ENCODE measurements around the gene TSEN2. TPM values are rescaled to one million over a fixed set of nuclear protein-coding genes. Genes with fewer than 3 reads are reported as not detected.

The TSEN2 gene
- total RNA-seq, 1 experiment from 2014 or later, result 35.5 TPM

DNA sequence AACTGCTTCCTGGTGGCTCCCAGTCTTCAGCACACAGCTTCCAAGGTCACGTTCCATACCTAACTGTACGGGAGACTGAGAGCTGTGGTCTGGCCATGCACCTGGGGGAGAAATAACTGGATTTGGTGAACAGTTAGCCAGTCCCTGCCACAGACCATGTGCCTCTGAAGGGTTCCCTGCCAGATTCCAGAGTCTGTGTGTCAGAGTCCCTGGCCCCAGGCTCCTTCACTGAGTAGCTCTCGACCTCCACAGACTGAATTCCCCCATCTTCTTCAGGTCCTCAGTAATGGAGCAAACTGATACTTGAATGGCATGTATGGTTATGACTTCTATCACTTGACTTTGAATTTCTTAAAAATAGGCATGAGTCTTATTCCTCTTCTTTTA, 43.5 kb downstream of the TSEN2 start (continued):
- TF ChIP-seq, protein P1, sequence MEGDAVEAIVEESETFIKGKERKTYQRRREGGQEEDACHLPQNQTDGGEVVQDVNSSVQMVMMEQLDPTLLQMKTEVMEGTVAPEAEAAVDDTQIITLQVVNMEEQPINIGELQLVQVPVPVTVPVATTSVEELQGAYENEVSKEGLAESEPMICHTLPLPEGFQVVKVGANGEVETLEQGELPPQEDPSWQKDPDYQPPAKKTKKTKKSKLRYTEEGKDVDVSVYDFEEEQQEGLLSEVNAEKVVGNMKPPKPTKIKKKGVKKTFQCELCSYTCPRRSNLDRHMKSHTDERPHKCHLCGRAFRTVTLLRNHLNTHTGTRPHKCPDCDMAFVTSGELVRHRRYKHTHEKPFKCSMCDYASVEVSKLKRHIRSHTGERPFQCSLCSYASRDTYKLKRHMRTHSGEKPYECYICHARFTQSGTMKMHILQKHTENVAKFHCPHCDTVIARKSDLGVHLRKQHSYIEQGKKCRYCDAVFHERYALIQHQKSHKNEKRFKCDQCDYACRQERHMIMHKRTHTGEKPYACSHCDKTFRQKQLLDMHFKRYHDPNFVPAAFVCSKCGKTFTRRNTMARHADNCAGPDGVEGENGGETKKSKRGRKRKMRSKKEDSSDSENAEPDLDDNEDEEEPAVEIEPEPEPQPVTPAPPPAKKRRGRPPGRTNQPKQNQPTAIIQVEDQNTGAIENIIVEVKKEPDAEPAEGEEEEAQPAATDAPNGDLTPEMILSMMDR (IDR thresholded peaks at IDR 0.05 in 2 of 3, conservative IDR thresholded peaks at IDR 0.05 in 1 of 3; ENCODE audit: borderline replicate concordance in 1 of 3, insufficient read depth in 1 of 3, low read depth in 2 of 3, low read length in 2 of 3), result no peak
- TF ChIP-seq SP1 (IDR thresholded peaks at IDR 0.05; ENCODE audit: low read depth), result no peak
- TF ChIP-seq, protein P2, sequence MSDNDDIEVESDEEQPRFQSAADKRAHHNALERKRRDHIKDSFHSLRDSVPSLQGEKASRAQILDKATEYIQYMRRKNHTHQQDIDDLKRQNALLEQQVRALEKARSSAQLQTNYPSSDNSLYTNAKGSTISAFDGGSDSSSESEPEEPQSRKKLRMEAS (IDR thresholded peaks at IDR 0.05), result no peak
- TF ChIP-seq POLR2A (IDR thresholded peaks at IDR 0.05; ENCODE audit: borderline replicate concordance, extremely low read depth, insufficient read depth, insufficient read length), result no peak

DNA sequence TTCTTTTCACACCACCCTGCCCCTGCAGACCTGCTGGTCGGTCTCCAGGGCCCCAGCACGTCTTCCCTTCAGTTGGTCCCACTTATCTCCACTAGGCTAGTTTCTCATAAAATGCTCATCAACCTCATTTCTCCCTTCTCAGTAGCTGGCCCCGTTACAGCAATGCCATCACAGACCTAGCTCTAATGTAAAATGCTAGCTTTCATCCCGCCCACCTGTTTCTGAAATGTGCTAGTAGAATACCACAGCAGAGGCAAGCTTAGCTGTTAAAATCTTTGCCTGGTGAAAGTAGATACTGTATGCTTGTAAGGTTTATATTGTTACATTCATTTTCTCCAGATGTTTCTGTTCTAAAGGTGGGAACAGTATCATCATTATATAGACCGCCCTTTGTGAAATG, 47.9 kb downstream of the TSEN2 start:
- H3K36me3 ChIP-seq (ENCODE audit: control insufficient read depth in 1 of 2, insufficient read depth in 2 of 2, low read length in 2 of 2), result peaks cover 17 to 23% of the 10 kb centered on the region in 2 experiments; a peak in 3 of 4 replicates

More for the DNA sequence above, 47.9 kb downstream of the TSEN2 start:
- TF ChIP-seq, protein P3, sequence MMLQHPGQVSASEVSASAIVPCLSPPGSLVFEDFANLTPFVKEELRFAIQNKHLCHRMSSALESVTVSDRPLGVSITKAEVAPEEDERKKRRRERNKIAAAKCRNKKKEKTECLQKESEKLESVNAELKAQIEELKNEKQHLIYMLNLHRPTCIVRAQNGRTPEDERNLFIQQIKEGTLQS (IDR thresholded peaks at IDR 0.05), result no peak
- TF ChIP-seq, protein P4, sequence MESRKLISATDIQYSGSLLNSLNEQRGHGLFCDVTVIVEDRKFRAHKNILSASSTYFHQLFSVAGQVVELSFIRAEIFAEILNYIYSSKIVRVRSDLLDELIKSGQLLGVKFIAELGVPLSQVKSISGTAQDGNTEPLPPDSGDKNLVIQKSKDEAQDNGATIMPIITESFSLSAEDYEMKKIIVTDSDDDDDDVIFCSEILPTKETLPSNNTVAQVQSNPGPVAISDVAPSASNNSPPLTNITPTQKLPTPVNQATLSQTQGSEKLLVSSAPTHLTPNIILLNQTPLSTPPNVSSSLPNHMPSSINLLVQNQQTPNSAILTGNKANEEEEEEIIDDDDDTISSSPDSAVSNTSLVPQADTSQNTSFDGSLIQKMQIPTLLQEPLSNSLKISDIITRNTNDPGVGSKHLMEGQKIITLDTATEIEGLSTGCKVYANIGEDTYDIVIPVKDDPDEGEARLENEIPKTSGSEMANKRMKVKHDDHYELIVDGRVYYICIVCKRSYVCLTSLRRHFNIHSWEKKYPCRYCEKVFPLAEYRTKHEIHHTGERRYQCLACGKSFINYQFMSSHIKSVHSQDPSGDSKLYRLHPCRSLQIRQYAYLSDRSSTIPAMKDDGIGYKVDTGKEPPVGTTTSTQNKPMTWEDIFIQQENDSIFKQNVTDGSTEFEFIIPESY (IDR thresholded peaks at IDR 0.05; ENCODE audit: extremely low read depth, insufficient replicate concordance, low read length), result no peak
- TF ChIP-seq EZH2 (IDR thresholded peaks at IDR 0.05), result no peak
- no peak for TF ChIP-seq POLR2A (IDR thresholded peaks at IDR 0.05; ENCODE audit: borderline replicate concordance, extremely low read depth, insufficient read depth, insufficient read length)
- no peak for TF ChIP-seq CEBPB (IDR thresholded peaks at IDR 0.05; ENCODE audit: low read depth)
- no peak for TF ChIP-seq CBX3 (IDR thresholded peaks at IDR 0.05; ENCODE audit: low read depth)
- TF ChIP-seq, protein P2 (IDR thresholded peaks at IDR 0.05), result no peak
- Histone ChIP-seq H3K9me2 (ENCODE audit: insufficient read depth) (no peaks in the 10 kb centered on the region), H3K27ac (ENCODE audit: low read depth, low read length) (no peak overlapping the region), H3K4me2 (ENCODE audit: low read length) (no peak overlapping the region), H3K9ac (ENCODE audit: low read length) (no peak overlapping the region), H3K9me3 (ENCODE audit: control insufficient read depth in 1 of 2, insufficient read depth in 1 of 2, low read depth in 1 of 2, low read length in 2 of 2) (no peaks in the 10 kb centered on the region), H4K20me1 (ENCODE audit: insufficient read depth) (no peaks in the 10 kb centered on the region), H3K27me3 (ENCODE audit: insufficient read depth, low read length) (no peaks in the 10 kb centered on the region), H2AFZ (ENCODE audit: low read depth, low read length, poor library complexity, severe bottlenecking) (no peak overlapping the region), H3K4me3 (replicated peaks in 1 of 2; ENCODE audit: low read depth in 1 of 2, low read length in 2 of 2) (no peak overlapping the region), H3K4me1 (ENCODE audit: control insufficient read depth in 1 of 2, insufficient read depth in 2 of 2, low read length in 2 of 2) (no peaks in the 10 kb centered on the region), H3K79me2 (ENCODE audit: insufficient read depth, low read length) (no peaks in the 10 kb centered on the region; the same call in 1 of the 2 replicates)
- intact Hi-C loops (cut with micrococcal nuclease), result no loop called here
- ChIA-PET CTCF (no interaction called here), RAD21 (ENCODE audit: low non-redundant PET in 1 of 2, low total read pairs in 2 of 2, uncharacterized antibody in 2 of 2, unreplicated experiment in 2 of 2) (no interaction called here), POLR2A (no interaction called here)
- no peak for DNase-seq (ENCODE audit: low read depth, low spot score)
- no peak for ATAC-seq
- no TSS peak for BruUV-seq (replicated peaks)

Data from HCT116 (cell line).